ENCODE results near the gene USP36.
"Not testable (repeated sequence)": the region's sequence is repeated elsewhere in the genome, so short reads cannot be mapped to it uniquely, and the experiment has no call there.

- TF ChIP-seq ARNT (IDR thresholded peaks at IDR 0.05); DACH1 (IDR thresholded peaks at IDR 0.05; ENCODE audit: partially characterized antibody); ZBTB49 (CRISPR knock-in tag; IDR thresholded peaks at IDR 0.05; ENCODE audit: borderline replicate concordance); E4F1 (CRISPR knock-in tag; IDR thresholded peaks at IDR 0.05; ENCODE audit: borderline replicate concordance); CREB1 (IDR thresholded peaks at IDR 0.05); CREB1 (CRISPR knock-in tag; IDR thresholded peaks at IDR 0.05); CTCF (IDR thresholded peaks at IDR 0.05 in 2 of 3, conservative IDR thresholded peaks at IDR 0.05 in 1 of 3; ENCODE audit: insufficient read depth in 2 of 3, low read depth in 1 of 3, low read length in 3 of 3); ZBTB1 (CRISPR knock-in tag; IDR thresholded peaks at IDR 0.05; ENCODE audit: borderline replicate concordance, low read depth): not testable (repeated sequence)
Observed at GRCh38 chr17:78890096-78890495, 49.5 kb upstream of the USP36 start.

Data from K562 (cell line).